Stimulated activated CD4-positive, alpha-beta T cell treated with anti-CD3 and anti-CD28 coated beads, Interleukin-12 subunit alpha, Interleukin-12 subunit beta, amount 100 ng/mL, for 24 hours (primary cell): ENCODE results near the gene UBL5.
"Not testable (repeated sequence)": the region's sequence is repeated elsewhere in the genome, so short reads cannot be mapped to it uniquely, and the experiment has no call there.

Source experiments
- DNase-seq, 2 experiments: peaks; one replicate each; pipeline ENCODE4 v3.0.0-alpha.2; 2020; ENCODE audit warnings: low read depth in 2 of 2

UBL5 gene

GRCh38 chr19:9811139-9811538 lies 16.6 kb upstream of the UBL5 start:
- DNase-seq, result no peak

- no peak for DNase-seq
These were observed 9.5 kb upstream of the UBL5 start for GRCh38 chr19:9818175-9818733.

GRCh38 chr19:9818734-9819595 lies 8.8 kb upstream of the UBL5 start, which contains the start of gene FBXL12:
Gene FBXL12, minus strand, starts transcription at chr19:9819079. Its CDS starts 266 bp downstream, at chr19:9818813.
- DNase-seq, result peak; percentile 100

GRCh38 chr19:9819596-9819909 lies 8.2 kb upstream of the UBL5 start:
- DNase-seq, result no peak

GRCh38 chr19:9820034-9820433 lies 7.7 kb upstream of the UBL5 start:
- DNase-seq, result not testable (repeated sequence)

GRCh38 chr19:9823816-9824215 lies 3.9 kb upstream of the UBL5 start:
- no peak for DNase-seq

GRCh38 chr19:9828551-9829063 lies 889 bp downstream of the UBL5 start:
- no peak for DNase-seq

GRCh38 chr19:9834307-9834725 lies 6.6 kb downstream of the UBL5 start:
- no peak for DNase-seq

- peak; percentile 98 to 99 for DNase-seq
These were observed 7.2 kb downstream of the UBL5 start, which contains the start of gene PIN1 for GRCh38 chr19:9834726-9835506. Gene PIN1, plus strand, starts transcription at chr19:9835318. Its CDS starts 27 bp downstream, at chr19:9835345.

GRCh38 chr19:9835507-9835949 lies 7.8 kb downstream of the UBL5 start:
- no peak for DNase-seq

GRCh38 chr19:9836021-9836420 lies 8.3 kb downstream of the UBL5 start:
- DNase-seq, result no peak

- DNase-seq, result no peak
These were observed 10.6 kb downstream of the UBL5 start for GRCh38 chr19:9838324-9838723.

- DNase-seq, result no peak
These were observed 11.7 kb downstream of the UBL5 start for GRCh38 chr19:9839415-9839814.

GRCh38 chr19:9842834-9843625 lies 15.3 kb downstream of the UBL5 start:
- no peak for DNase-seq

GRCh38 chr19:9843626-9844273 lies 16.0 kb downstream of the UBL5 start:
- DNase-seq, result not testable (repeated sequence)

GRCh38 chr19:9847087-9847671 lies 19.5 kb downstream of the UBL5 start:
- DNase-seq, result peak; percentile 25 to 35

GRCh38 chr19:9848060-9848459 lies 20.3 kb downstream of the UBL5 start:
- no peak for DNase-seq

- no peak for DNase-seq
These were observed 21.0 kb downstream of the UBL5 start for GRCh38 chr19:9848762-9849161.

- DNase-seq, result no peak
These were observed 22.1 kb downstream of the UBL5 start for GRCh38 chr19:9849791-9850190.

GRCh38 chr19:9850235-9850959 lies 22.7 kb downstream of the UBL5 start:
- DNase-seq, result no peak
